GM12878 (cell line): ENCODE measurements around the gene FAXC. TPM values are rescaled to one million over a fixed set of nuclear protein-coding genes. Genes with fewer than 3 reads are reported as not detected.

Experiments used
- ATAC-seq: fragments of 200-7000 bp; cut with Tn5 transposase; 3 replicates; pipeline ENCODE4 v1.9.1; 2020; ENCODE audit warnings: mild to moderate bottlenecking, moderate library complexity
- BruUV-seq: library from RNA; stranded (reverse); fragments of 400-500 nt; replicated peaks from 2 replicates; lab custom pipeline; 2021; lab: Mats Ljungman, UMichigan
- CTCF ChIA-PET: fragments of 300-600 bp; sonication (Branson Sonifier 250); formaldehyde crosslinking; extraction: SDS; loops from one replicate; lab custom pipeline; 2021; ENCODE audit warnings: inconsistent platforms; lab: Yijun Ruan, JAX
- POLR2A ChIA-PET: fragments of 350-600 bp; formaldehyde crosslinking; extraction: SDS; loops from one replicate; lab custom pipeline; 2021; ENCODE audit warnings: inconsistent platforms; lab: Charles Lee
- RAD21 ChIA-PET: fragments of 300-600 bp; sonication (Branson Sonifier 250); formaldehyde crosslinking; loops from one replicate; lab custom pipeline; 2023; ENCODE audit warnings: antibody characterized with exemption; ENCODE audit not compliant: unreplicated experiment; lab: Charles Lee
- SMC1A ChIA-PET: fragments of 300-600 bp; sonication (Branson Sonifier 250); formaldehyde crosslinking; loops from one replicate; lab custom pipeline; 2023; ENCODE audit not compliant: unreplicated experiment, uncharacterized antibody; lab: Charles Lee
- DNase-seq: peaks from one replicate; pipeline ENCODE4 v3.0.0-alpha.2; 2011; ENCODE audit warnings: low read depth, low spot score
- FAIRE-seq: peaks from 3 replicates; lab custom pipeline; 2011; peaks lifted over from hg19 to GRCh38; lab: Jason Lieb, UNC
- H2AFZ ChIP-seq: 2 replicates; pipeline ENCODE4 v1.6.0; 2011; ENCODE audit warnings: low read depth, low read length, control low read depth; ENCODE audit not compliant: control insufficient read depth
- H3K27ac ChIP-seq: 2 replicates; pipeline ENCODE4 v1.5.1; 2011; ENCODE audit warnings: control low read depth; ENCODE audit not compliant: control insufficient read depth, insufficient read depth
- H3K27me3 ChIP-seq, 2 experiments: replicated peaks in 1 of 2; 2 replicates each; pipeline versions ENCODE4 v1.6.0 to v1.6.1; 2011; ENCODE audit warnings: low read length in 1 of 2; ENCODE audit not compliant: control insufficient read depth in 2 of 2, insufficient read depth in 2 of 2
- H3K36me3 ChIP-seq, 2 experiments: 2 replicates each; pipeline ENCODE4 v1.5.1; 2011; ENCODE audit warnings: low read length in 1 of 2; ENCODE audit not compliant: control insufficient read depth in 2 of 2, insufficient read depth in 2 of 2
- H3K4me1 ChIP-seq: 2 replicates; pipeline ENCODE4 v1.6.1; 2011; ENCODE audit warnings: mild to moderate bottlenecking, low read length, moderate library complexity, mixed read lengths; ENCODE audit not compliant: control insufficient read depth, insufficient read depth
- H3K4me2 ChIP-seq: 2 replicates; pipeline ENCODE4 v1.6.0; 2011; ENCODE audit warnings: control low read depth; ENCODE audit not compliant: control insufficient read depth, insufficient read depth
- H3K4me3 ChIP-seq: fragments of 200-600 bp; sonication (generic); 2 replicates; pipeline ENCODE4 v1.5.1; 2016
- H3K79me2 ChIP-seq: 2 replicates; pipeline ENCODE4 v1.6.0; 2011; ENCODE audit warnings: low read length; ENCODE audit not compliant: control insufficient read depth, insufficient read depth
- H3K9ac ChIP-seq: 2 replicates; pipeline ENCODE4 v1.8.0; 2011; ENCODE audit warnings: low read length, control low read depth, mixed read lengths; ENCODE audit not compliant: control insufficient read depth, insufficient read depth
- H3K9me3 ChIP-seq: replicated peaks from 3 replicates; pipeline ENCODE4 v1.5.1; 2011; ENCODE audit warnings: mild to moderate bottlenecking, low read length; ENCODE audit not compliant: control insufficient read depth, insufficient read depth
- H4K20me1 ChIP-seq: 2 replicates; pipeline ENCODE4 v1.6.0; 2011; ENCODE audit not compliant: control insufficient read depth, insufficient read depth
- BCLAF1 ChIP-seq: fragments of 450-650 bp; IDR thresholded peaks from 2 replicates; pipeline ENCODE4 v1.6.1; 2017; ENCODE audit warnings: antibody characterized with exemption, mild to moderate bottlenecking, moderate library complexity
- CBFB ChIP-seq: IDR thresholded peaks from 2 replicates; pipeline ENCODE4 v1.6.1; 2016; ENCODE audit warnings: antibody characterized with exemption, low read depth
- CHD2 ChIP-seq: IDR thresholded peaks from 2 replicates; pipeline ENCODE4 v1.6.1; 2011; ENCODE audit warnings: low read depth, low read length, improper control_type of control experiment, borderline replicate concordance
- EGR1 ChIP-seq, 2 experiments: IDR thresholded peaks; 1 replicate in 1 of 2; 2 replicates in 1 of 2; pipeline ENCODE4 v1.6.1; 2011 to 2012; ENCODE audit warnings: low read depth in 2 of 2, low read length in 2 of 2, borderline replicate concordance in 1 of 2, mild to moderate bottlenecking in 1 of 2, moderate library complexity in 1 of 2
- JUNB ChIP-seq: IDR thresholded peaks from 2 replicates; pipeline ENCODE4 v1.6.1; 2016; ENCODE audit warnings: antibody characterized with exemption, mild to moderate bottlenecking
- MXI1 ChIP-seq: fragments of 150-350 bp; IDR thresholded peaks from 2 replicates; pipeline ENCODE4 v1.6.1; 2011; ENCODE audit warnings: low read depth, mild to moderate bottlenecking, inconsistent platforms, low read length, improper control_type of control experiment
- NBN ChIP-seq: fragments of 450-650 bp; IDR thresholded peaks from 2 replicates; pipeline ENCODE4 v1.6.1; 2016
- NR2F1 ChIP-seq: fragments of 450-650 bp; conservative IDR thresholded peaks from 2 replicates; pipeline ENCODE4 v1.6.1; 2017; ENCODE audit warnings: mild to moderate bottlenecking
- NRF1 ChIP-seq: conservative IDR thresholded peaks from 2 replicates; pipeline ENCODE4 v1.6.1; 2011; ENCODE audit warnings: mild to moderate bottlenecking, low read depth, low read length, improper control_type of control experiment
- RAD51 ChIP-seq: fragments of 450-650 bp; IDR thresholded peaks from 2 replicates; pipeline ENCODE4 v1.6.1; 2016; ENCODE audit warnings: moderate library complexity, mild to moderate bottlenecking, inconsistent platforms
- SRF ChIP-seq, 2 experiments: IDR thresholded peaks; 2 replicates each; pipeline ENCODE4 v1.6.1; 2011; ENCODE audit warnings: low read depth in 2 of 2, low read length in 2 of 2, mild to moderate bottlenecking in 1 of 2, moderate library complexity in 1 of 2
- TBL1XR1 ChIP-seq: IDR thresholded peaks from 2 replicates; pipeline ENCODE4 v1.6.1; 2012; ENCODE audit warnings: low read depth, low read length, improper control_type of control experiment
- TCF3 ChIP-seq: IDR thresholded peaks from 2 replicates; pipeline ENCODE4 v1.6.1; 2012; ENCODE audit warnings: low read depth, mild to moderate bottlenecking, low read length, borderline replicate concordance; ENCODE audit not compliant: insufficient read depth
- WGBS: methylation state at CpG from one replicate; pipeline ENCODE4 v1.1.6; 2016; ENCODE audit warnings: low lambda C conversion rate; ENCODE audit not compliant: insufficient replicate concordance, insufficient coverage; ENCODE audit errors: missing lambda C conversion rate; 5-methylcytosine and 5-hydroxymethylcytosine counted together
- in situ Hi-C: fragments of 300-500 bp; cut with MboI; formaldehyde crosslinking; loops from 9 replicates; pipeline ENCODE4 v1.14.3; 2018; ENCODE audit warnings: mixed read lengths
- intact Hi-C: fragments of 100-400 bp; cut with micrococcal nuclease; formaldehyde crosslinking; loops from one replicate; pipeline ENCODE4 v1.14.2; 2022; ENCODE audit not compliant: unreplicated experiment
- polyA plus RNA-seq, 11 experiments: library from polyadenylated mRNA; depleted of rRNA in 4 of 11; unstranded in 6 of 11; stranded (reverse) in 5 of 11; fragments of >200 nt; fragmentation: Nextera tagmentation in 4 of 11; fragmentation: Illumina TruSeq in 1 of 11; extraction: Ambion mirVana in 4 of 11; extraction: Trizol in 1 of 11; gene quantifications; 1 replicate in 1 of 11; 2 replicates in 10 of 11; pipeline versions ENCODE4 v1.2.1 to v1.2.3, GENCODE V29; 2011 to 2016; ENCODE audit warnings: inconsistent platforms in 2 of 11, missing spikeins in 2 of 11, low read depth in 1 of 11
- total RNA-seq, 4 experiments: library from RNA; depleted of rRNA in 3 of 4; stranded (reverse); fragments of >200 nt in 3 of 4; fragmentation: Illumina TruSeq in 1 of 4; extraction: Trizol in 1 of 4; gene quantifications; 2 replicates each; pipeline versions ENCODE4 v1.2.1 to v1.2.3, GENCODE V29; 2013 to 2021
- TF ChIP-seq, protein P1 (sequence below): IDR thresholded peaks from 2 replicates; pipeline ENCODE4 v1.6.1; 2012; ENCODE audit warnings: mild to moderate bottlenecking, low read depth, low read length

Gene FAXC
- total and polyA plus RNA-seq, 10 of the 15 experiments (the other 5 are each of a cell fraction or from before 2014, with no cell fraction given) = not detected

DNA sequence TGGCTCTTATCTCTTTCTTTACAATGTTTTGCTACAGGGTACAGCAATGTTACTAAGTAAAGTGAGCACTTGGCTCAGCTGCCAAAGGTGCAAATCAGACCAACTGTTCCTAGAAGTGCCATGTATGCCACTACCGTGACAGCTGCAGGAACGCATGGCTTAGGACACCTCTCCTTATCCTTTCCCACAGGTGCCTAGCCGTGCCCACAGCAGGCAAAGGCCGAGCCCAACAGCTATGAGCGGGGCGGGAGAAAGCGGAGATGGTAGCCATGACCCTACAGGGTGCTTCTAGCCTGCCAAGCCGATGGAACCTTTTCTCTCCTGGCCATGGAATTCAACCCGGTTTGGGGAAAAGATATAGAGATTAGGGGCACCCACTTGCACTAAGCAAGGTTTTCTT is 97.1 kb downstream of the FAXC start:
- 28% methylated on average over 9 of the region's 9 CpGs for WGBS
- in situ Hi-C loops (no loop called here), intact Hi-C loops (no loop called here)
- no peak overlapping the region for H2AFZ ChIP-seq
- H3K27ac ChIP-seq = no peak overlapping the region
- ChIA-PET RAD21 (no interaction called here), CTCF (no interaction called here), SMC1A (no interaction called here), POLR2A (no interaction called here)
- no peaks in the 10 kb centered on the region for H3K9me3 ChIP-seq
- H3K36me3 ChIP-seq = no peaks in the 10 kb centered on the region
- no peak for ATAC-seq
- no peak overlapping the region for H3K4me2 ChIP-seq
- no peak for FAIRE-seq
- H4K20me1 ChIP-seq = no peaks in the 10 kb centered on the region
- no peaks in the 10 kb centered on the region for H3K27me3 ChIP-seq
- H3K4me3 ChIP-seq = no peak overlapping the region
- BruUV-seq = no TSS peak
- TF ChIP-seq CBFB = no peak
- TF ChIP-seq MXI1 = no peak
- TF ChIP-seq EGR1 (IDR thresholded peaks at IDR 0.05; ENCODE audit: borderline replicate concordance in 1 of 2, low read depth in 2 of 2, low read length in 2 of 2) = no peak
- no peaks in the 10 kb centered on the region for H3K79me2 ChIP-seq
- H3K9ac ChIP-seq = no peak overlapping the region
- no peaks in the 10 kb centered on the region for H3K4me1 ChIP-seq
- no peak for DNase-seq

GRCh38 chr6:99250476-99250875 is 99.0 kb downstream of the FAXC start:
- no peaks in the 10 kb centered on the region for H3K36me3 ChIP-seq
- no peak overlapping the region for H2AFZ ChIP-seq
- intact Hi-C loops (no loop called here), in situ Hi-C loops (no loop called here)
- BruUV-seq = no TSS peak
- H3K79me2 ChIP-seq = no peaks in the 10 kb centered on the region
- peak; percentile 35 for FAIRE-seq
- ATAC-seq = no peak
- ChIA-PET RAD21 (no interaction called here), POLR2A (no interaction called here), SMC1A (no interaction called here), CTCF (no interaction called here)
- H3K9me3 ChIP-seq = no peaks in the 10 kb centered on the region
- H3K27ac ChIP-seq = no peak overlapping the region
- H4K20me1 ChIP-seq = no peaks in the 10 kb centered on the region
- H3K27me3 ChIP-seq = no peaks in the 10 kb centered on the region
- no peak overlapping the region for H3K9ac ChIP-seq
- 43% methylated on average over 2 of the region's 2 CpGs for WGBS
- H3K4me1 ChIP-seq = no peaks in the 10 kb centered on the region
- H3K4me2 ChIP-seq = no peak overlapping the region
- no peak overlapping the region for H3K4me3 ChIP-seq
- no peak for DNase-seq
- no peak for TF ChIP-seq NBN
- no peak for TF ChIP-seq SRF (IDR thresholded peaks at IDR 0.05; ENCODE audit: low read depth in 2 of 2, low read length in 2 of 2)
- TF ChIP-seq NR2F1 = no peak
- TF ChIP-seq BCLAF1 = no peak
- TF ChIP-seq, protein P1, sequence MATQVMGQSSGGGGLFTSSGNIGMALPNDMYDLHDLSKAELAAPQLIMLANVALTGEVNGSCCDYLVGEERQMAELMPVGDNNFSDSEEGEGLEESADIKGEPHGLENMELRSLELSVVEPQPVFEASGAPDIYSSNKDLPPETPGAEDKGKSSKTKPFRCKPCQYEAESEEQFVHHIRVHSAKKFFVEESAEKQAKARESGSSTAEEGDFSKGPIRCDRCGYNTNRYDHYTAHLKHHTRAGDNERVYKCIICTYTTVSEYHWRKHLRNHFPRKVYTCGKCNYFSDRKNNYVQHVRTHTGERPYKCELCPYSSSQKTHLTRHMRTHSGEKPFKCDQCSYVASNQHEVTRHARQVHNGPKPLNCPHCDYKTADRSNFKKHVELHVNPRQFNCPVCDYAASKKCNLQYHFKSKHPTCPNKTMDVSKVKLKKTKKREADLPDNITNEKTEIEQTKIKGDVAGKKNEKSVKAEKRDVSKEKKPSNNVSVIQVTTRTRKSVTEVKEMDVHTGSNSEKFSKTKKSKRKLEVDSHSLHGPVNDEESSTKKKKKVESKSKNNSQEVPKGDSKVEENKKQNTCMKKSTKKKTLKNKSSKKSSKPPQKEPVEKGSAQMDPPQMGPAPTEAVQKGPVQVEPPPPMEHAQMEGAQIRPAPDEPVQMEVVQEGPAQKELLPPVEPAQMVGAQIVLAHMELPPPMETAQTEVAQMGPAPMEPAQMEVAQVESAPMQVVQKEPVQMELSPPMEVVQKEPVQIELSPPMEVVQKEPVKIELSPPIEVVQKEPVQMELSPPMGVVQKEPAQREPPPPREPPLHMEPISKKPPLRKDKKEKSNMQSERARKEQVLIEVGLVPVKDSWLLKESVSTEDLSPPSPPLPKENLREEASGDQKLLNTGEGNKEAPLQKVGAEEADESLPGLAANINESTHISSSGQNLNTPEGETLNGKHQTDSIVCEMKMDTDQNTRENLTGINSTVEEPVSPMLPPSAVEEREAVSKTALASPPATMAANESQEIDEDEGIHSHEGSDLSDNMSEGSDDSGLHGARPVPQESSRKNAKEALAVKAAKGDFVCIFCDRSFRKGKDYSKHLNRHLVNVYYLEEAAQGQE = no peak
- no peak for TF ChIP-seq NRF1
- no peak for TF ChIP-seq JUNB
- TF ChIP-seq CHD2 = no peak
- no peak for TF ChIP-seq TBL1XR1
- TF ChIP-seq RAD51 = no peak
- TF ChIP-seq TCF3 = no peak
